ENCODE measurements around the gene SLC22A15.
"Not testable (repeated sequence)": the region's sequence is repeated elsewhere in the genome, so short reads cannot be mapped to it uniquely, and the experiment has no call there.

DNA sequence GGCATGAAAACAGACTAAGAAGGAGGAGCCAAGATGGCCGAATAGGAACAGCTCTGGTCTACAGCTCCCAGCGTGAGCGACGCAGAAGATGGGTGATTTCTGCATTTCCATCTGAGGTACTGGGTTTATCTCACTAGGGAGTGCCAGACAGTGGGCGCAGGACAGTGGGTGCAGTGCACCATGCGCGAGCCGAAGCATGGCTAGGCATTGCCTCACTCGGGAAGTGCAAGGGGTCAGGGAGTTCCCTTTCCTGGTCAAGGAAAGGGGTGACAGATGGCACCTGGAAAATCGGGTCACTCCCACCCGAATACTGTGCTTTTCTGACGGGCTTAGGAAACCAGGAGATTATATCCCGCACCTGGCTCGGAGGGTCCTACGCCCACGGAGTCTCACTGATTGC is 75.6 kb downstream of the SLC22A15 start:
- TF ChIP-seq, protein P1, sequence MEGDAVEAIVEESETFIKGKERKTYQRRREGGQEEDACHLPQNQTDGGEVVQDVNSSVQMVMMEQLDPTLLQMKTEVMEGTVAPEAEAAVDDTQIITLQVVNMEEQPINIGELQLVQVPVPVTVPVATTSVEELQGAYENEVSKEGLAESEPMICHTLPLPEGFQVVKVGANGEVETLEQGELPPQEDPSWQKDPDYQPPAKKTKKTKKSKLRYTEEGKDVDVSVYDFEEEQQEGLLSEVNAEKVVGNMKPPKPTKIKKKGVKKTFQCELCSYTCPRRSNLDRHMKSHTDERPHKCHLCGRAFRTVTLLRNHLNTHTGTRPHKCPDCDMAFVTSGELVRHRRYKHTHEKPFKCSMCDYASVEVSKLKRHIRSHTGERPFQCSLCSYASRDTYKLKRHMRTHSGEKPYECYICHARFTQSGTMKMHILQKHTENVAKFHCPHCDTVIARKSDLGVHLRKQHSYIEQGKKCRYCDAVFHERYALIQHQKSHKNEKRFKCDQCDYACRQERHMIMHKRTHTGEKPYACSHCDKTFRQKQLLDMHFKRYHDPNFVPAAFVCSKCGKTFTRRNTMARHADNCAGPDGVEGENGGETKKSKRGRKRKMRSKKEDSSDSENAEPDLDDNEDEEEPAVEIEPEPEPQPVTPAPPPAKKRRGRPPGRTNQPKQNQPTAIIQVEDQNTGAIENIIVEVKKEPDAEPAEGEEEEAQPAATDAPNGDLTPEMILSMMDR (IDR thresholded peaks at IDR 0.05): not testable (repeated sequence)
- TF ChIP-seq POLR2A, EP300 (IDR thresholded peaks at IDR 0.05): not testable (repeated sequence)
